H1 (cell line): ENCODE data around the gene LDLRAD4. TPM values are rescaled to one million over a fixed set of nuclear protein-coding genes. Genes with fewer than 3 reads are reported as not detected.

Experiments
- CTCF ChIA-PET: fragments of 300-600 bp; sonication (Branson Sonifier 250); formaldehyde crosslinking; loops from one replicate; lab custom pipeline; 2021; ENCODE audit not compliant: partially characterized antibody; lab: Charles Lee
- POLR2A ChIA-PET: fragments of 300-600 bp; sonication (Branson Sonifier 250); formaldehyde crosslinking; loops from one replicate; lab custom pipeline; 2021; ENCODE audit warnings: inconsistent platforms; ENCODE audit not compliant: partially characterized antibody; lab: Charles Lee
- DNase-seq, 2 experiments: peaks; one replicate each; pipeline versions ENCODE4 v3.0.0 to v3.0.0-alpha.2; 2010 to 2022; ENCODE audit warnings: low spot score in 2 of 2, low read depth in 1 of 2, mixed read lengths in 1 of 2
- FAIRE-seq: peaks from 2 replicates; lab custom pipeline; 2011; peaks lifted over from hg19 to GRCh38; lab: Jason Lieb, UNC
- H2AFZ ChIP-seq: 2 replicates; pipeline ENCODE4 v1.8.1; 2012; ENCODE audit warnings: low read length, inconsistent platforms
- H2AK5ac ChIP-seq: 2 replicates; pipeline ENCODE4 v1.6.1; 2013; ENCODE audit warnings: low read depth, low read length
- H2BK120ac ChIP-seq: replicated peaks from 2 replicates; pipeline ENCODE3; 2013; ENCODE audit warnings: low read depth, low read length, inconsistent platforms
- H2BK12ac ChIP-seq: 2 replicates; pipeline ENCODE4 v1.6.1; 2013; ENCODE audit warnings: low read depth, low read length
- H2BK15ac ChIP-seq: 2 replicates; pipeline ENCODE4 v1.6.1; 2013; ENCODE audit warnings: low read length
- H2BK20ac ChIP-seq: 2 replicates; pipeline ENCODE4 v1.6.1; 2013; ENCODE audit warnings: low read length
- H2BK5ac ChIP-seq: 2 replicates; pipeline ENCODE4 v1.6.1; 2013; ENCODE audit warnings: low read depth, low read length
- H3K14ac ChIP-seq: 2 replicates; pipeline ENCODE4 v1.6.1; 2013; ENCODE audit warnings: inconsistent platforms; ENCODE audit not compliant: insufficient read length
- H3K18ac ChIP-seq: 2 replicates; pipeline ENCODE4 v1.6.1; 2013; ENCODE audit warnings: low read length; ENCODE audit errors: extremely low read depth
- H3K23ac ChIP-seq: 2 replicates; pipeline ENCODE4 v1.6.1; 2013; ENCODE audit warnings: inconsistent platforms; ENCODE audit not compliant: insufficient read length
- H3K23me2 ChIP-seq: 2 replicates; pipeline ENCODE4 v1.6.1; 2013; ENCODE audit warnings: low read depth, low read length
- H3K27ac ChIP-seq: 2 replicates; pipeline ENCODE4 v1.6.1; 2011; ENCODE audit warnings: low read depth, low read length, inconsistent platforms
- H3K27me3 ChIP-seq, 4 experiments: replicated peaks in 1 of 4; 1 replicate in 1 of 4; 2 replicates in 3 of 4; pipeline versions ENCODE4 v1.6.1 to v1.8.1; 2011 to 2013; ENCODE audit warnings: low read length in 3 of 4, mild to moderate bottlenecking in 3 of 4, inconsistent platforms in 2 of 4, mixed read lengths in 2 of 4, moderate library complexity in 1 of 4; ENCODE audit not compliant: control insufficient read depth in 3 of 4, insufficient read depth in 3 of 4; ENCODE audit errors: extremely low read depth in 1 of 4
- H3K36me3 ChIP-seq, 4 experiments: 2 replicates each; pipeline versions ENCODE4 v1.6.1 to v1.8.1; 2011 to 2013; ENCODE audit warnings: mild to moderate bottlenecking in 4 of 4, low read length in 3 of 4, moderate library complexity in 2 of 4, control low read depth in 1 of 4, inconsistent platforms in 1 of 4; ENCODE audit not compliant: insufficient read depth in 4 of 4, control insufficient read depth in 2 of 4
- H3K4ac ChIP-seq: replicated peaks from 2 replicates; pipeline ENCODE3; 2013; ENCODE audit warnings: low read length, low read depth, mixed read lengths, inconsistent platforms; ENCODE audit not compliant: insufficient read length
- H3K4me1 ChIP-seq, 4 experiments: replicated peaks in 1 of 4; 1 replicate in 1 of 4; 2 replicates in 3 of 4; pipeline versions ENCODE4 v1.6.1 to v1.8.1; 2011 to 2013; ENCODE audit warnings: low read length in 3 of 4, inconsistent platforms in 2 of 4, mixed read lengths in 1 of 4; ENCODE audit not compliant: insufficient read depth in 4 of 4, control insufficient read depth in 3 of 4
- H3K4me2 ChIP-seq, 2 experiments: 2 replicates each; pipeline versions ENCODE4 v1.6.1 to v1.8.1; 2011 to 2013; ENCODE audit warnings: low read depth in 2 of 2, low read length in 2 of 2, control low read depth in 1 of 2, inconsistent platforms in 1 of 2, mild to moderate bottlenecking in 1 of 2; ENCODE audit not compliant: insufficient read depth in 1 of 2
- H3K4me3 ChIP-seq, 4 experiments: fragments of 200-600, 300-600 bp in 1 of 4; sonication (generic), shearing (Covaris generic), sonication (Bioruptor Twin) in 1 of 4; 2 replicates each; pipeline versions ENCODE4 v1.5.1 to v1.8.1; 2011 to 2016; ENCODE audit warnings: low read length in 4 of 4, low read depth in 3 of 4, control low read depth in 2 of 4, inconsistent platforms in 2 of 4, mild to moderate bottlenecking in 2 of 4, mixed read lengths in 1 of 4, moderate library complexity in 1 of 4; ENCODE audit not compliant: insufficient read depth in 2 of 4; ENCODE audit errors: extremely low read depth in 1 of 4
- H3K56ac ChIP-seq: replicated peaks from 2 replicates; pipeline ENCODE3; 2013; ENCODE audit warnings: low read depth, mild to moderate bottlenecking, mixed read lengths, low read length, inconsistent platforms; ENCODE audit not compliant: insufficient read length
- H3K79me1 ChIP-seq: 2 replicates; pipeline ENCODE4 v1.6.1; 2013; ENCODE audit warnings: low read depth, low read length, control low read depth
- H3K79me2 ChIP-seq, 2 experiments: 2 replicates each; pipeline versions ENCODE4 v1.6.1 to v1.8.1; 2012 to 2013; ENCODE audit warnings: low read length in 2 of 2, mild to moderate bottlenecking in 2 of 2, inconsistent platforms in 1 of 2; ENCODE audit not compliant: insufficient read depth in 2 of 2, control insufficient read depth in 1 of 2
- H3K9ac ChIP-seq, 4 experiments: replicated peaks in 1 of 4; 1 replicate in 1 of 4; 2 replicates in 3 of 4; pipeline versions ENCODE4 v1.6.1 to v1.8.1; 2011 to 2013; ENCODE audit warnings: low read depth in 3 of 4, low read length in 3 of 4, control low read depth in 2 of 4, mild to moderate bottlenecking in 2 of 4, moderate library complexity in 2 of 4, inconsistent platforms in 1 of 4; ENCODE audit errors: extremely low read depth in 1 of 4
- H3K9me3 ChIP-seq, 2 experiments: 2 replicates each; pipeline versions ENCODE4 v1.6.1 to v1.8.1; 2012 to 2013; ENCODE audit warnings: mild to moderate bottlenecking in 2 of 2, moderate library complexity in 2 of 2, control low read depth in 1 of 2, inconsistent platforms in 1 of 2, low read depth in 1 of 2, low read length in 1 of 2, mixed read lengths in 1 of 2; ENCODE audit not compliant: insufficient read depth in 2 of 2
- H4K20me1 ChIP-seq, 2 experiments: replicated peaks in 1 of 2; 2 replicates each; pipeline versions ENCODE3 to v1.8.1; 2011 to 2013; ENCODE audit warnings: inconsistent platforms in 2 of 2, low read length in 2 of 2, mild to moderate bottlenecking in 1 of 2; ENCODE audit not compliant: insufficient read depth in 2 of 2, control insufficient read depth in 1 of 2
- H4K5ac ChIP-seq: 2 replicates; pipeline ENCODE4 v1.6.1; 2013; ENCODE audit warnings: low read length, low read depth, mixed read lengths, inconsistent platforms; ENCODE audit not compliant: insufficient read length
- H4K8ac ChIP-seq: 2 replicates; pipeline ENCODE4 v1.8.0; 2013; ENCODE audit warnings: mild to moderate bottlenecking, moderate library complexity, low read length, inconsistent platforms; ENCODE audit not compliant: insufficient read depth; ENCODE audit errors: extremely low read depth
- H4K91ac ChIP-seq: replicated peaks from 2 replicates; pipeline ENCODE3; 2013; ENCODE audit warnings: low read length, mixed read lengths, inconsistent platforms; ENCODE audit not compliant: insufficient read length
- ASH2L ChIP-seq: fragments of 200-600, 300-600 bp; sonication (generic); IDR thresholded peaks from one replicate; pipeline ENCODE4 v1.7.1; 2017; ENCODE audit warnings: low read length
- BACH1 ChIP-seq: IDR thresholded peaks from 2 replicates; pipeline ENCODE4 v1.6.1; 2012; ENCODE audit warnings: low read length, improper control_type of control experiment
- BCL11A ChIP-seq, 2 experiments: IDR thresholded peaks; one replicate each; pipeline ENCODE4 v1.6.1; 2011; ENCODE audit warnings: low read depth in 2 of 2, low read length in 2 of 2, mild to moderate bottlenecking in 2 of 2
- CHD2 ChIP-seq: IDR thresholded peaks from 2 replicates; pipeline ENCODE4 v1.6.1; 2012; ENCODE audit warnings: low read length, improper control_type of control experiment
- EZH2 ChIP-seq: fragments of 200-600 bp; sonication (generic); IDR thresholded peaks from 2 replicates; pipeline ENCODE4 v1.7.1; 2012; ENCODE audit warnings: low read depth, mild to moderate bottlenecking, moderate library complexity, low read length, inconsistent platforms; ENCODE audit not compliant: severe bottlenecking
- GABPA ChIP-seq: IDR thresholded peaks from 2 replicates; pipeline ENCODE4 v1.6.1; 2011; ENCODE audit warnings: mild to moderate bottlenecking, low read length, moderate library complexity, borderline replicate concordance; ENCODE audit not compliant: insufficient read depth
- POLR2A ChIP-seq, 2 experiments: IDR thresholded peaks; 1 replicate in 1 of 2; 2 replicates in 1 of 2; pipeline ENCODE4 v1.6.1; 2011; ENCODE audit warnings: low read depth in 2 of 2, low read length in 2 of 2, mild to moderate bottlenecking in 2 of 2; ENCODE audit errors: control extremely low read depth in 1 of 2
- POU5F1 ChIP-seq: IDR thresholded peaks from 2 replicates; pipeline ENCODE4 v1.6.1; 2011; ENCODE audit warnings: low read depth, mild to moderate bottlenecking, low read length, moderate library complexity
- RAD21 ChIP-seq, 2 experiments: IDR thresholded peaks in 1 of 2; conservative IDR thresholded peaks in 1 of 2; 2 replicates each; pipeline ENCODE4 v1.6.1; 2011; ENCODE audit warnings: low read depth in 2 of 2, low read length in 2 of 2, improper control_type of control experiment in 1 of 2, inconsistent platforms in 1 of 2, mild to moderate bottlenecking in 1 of 2, moderate library complexity in 1 of 2
- RFX5 ChIP-seq: IDR thresholded peaks from 2 replicates; pipeline ENCODE4 v1.6.1; 2011; ENCODE audit warnings: low read depth, low read length, improper control_type of control experiment, borderline replicate concordance
- SUZ12 ChIP-seq: fragments of 200-600 bp; sonication (generic); IDR thresholded peaks from 2 replicates; pipeline ENCODE4 v1.6.1; 2012; ENCODE audit warnings: mild to moderate bottlenecking, inconsistent platforms, low read length, moderate library complexity, mixed read lengths
- TBP ChIP-seq: IDR thresholded peaks from 2 replicates; pipeline ENCODE4 v1.6.1; 2011; ENCODE audit warnings: low read depth, low read length, improper control_type of control experiment
- WGBS, 2 experiments: shearing (Covaris generic) in 1 of 2; methylation state at CpG; one replicate each; pipeline versions ENCODE4 v1.1.6 to v1.1.7; 2013 to 2015; ENCODE audit warnings: low lambda C conversion rate in 2 of 2, mixed read lengths in 2 of 2, inconsistent platforms in 1 of 2, low coverage in 1 of 2, missing lambda C conversion rate in 1 of 2; ENCODE audit not compliant: insufficient replicate concordance in 2 of 2, insufficient coverage in 1 of 2, insufficient read length in 1 of 2; ENCODE audit errors: extremely low coverage in 1 of 2, missing lambda C conversion rate in 1 of 2; 5-methylcytosine and 5-hydroxymethylcytosine counted together
- polyA plus RNA-seq, 7 experiments: library from polyadenylated mRNA; depleted of rRNA in 3 of 7; stranded (reverse) in 5 of 7; unstranded in 2 of 7; fragments of >200 nt in 5 of 7; fragments of 200-250 nt in 2 of 7; gene quantifications; 1 replicate in 5 of 7; 2 replicates in 1 of 7; 4 replicates in 1 of 7; pipeline versions ENCODE4 v1.2.1 to v1.2.3, GENCODE V29; 2011 to 2013; ENCODE audit warnings: missing spikeins in 2 of 7, mixed read lengths in 2 of 7
- total RNA-seq: library from RNA; stranded (reverse); fragmentation: NEBNext Ultra II Directional; extraction: Animal tissue kit (Norgen Biotek cat#: 25700); gene quantifications from 2 replicates; pipeline ENCODE4 v1.2.1, GENCODE V29; 2021
- TF ChIP-seq, protein P1 (sequence below): IDR thresholded peaks from 2 replicates; pipeline ENCODE4 v1.6.1; 2011; ENCODE audit warnings: low read depth, mild to moderate bottlenecking, low read length; ENCODE audit not compliant: insufficient read depth

LDLRAD4 gene
- total and polyA plus RNA-seq, 2 of the 8 experiments (the other 6 are each of a cell fraction or from before 2014, with no cell fraction given): 0.77 to 1.4 TPM

DNA sequence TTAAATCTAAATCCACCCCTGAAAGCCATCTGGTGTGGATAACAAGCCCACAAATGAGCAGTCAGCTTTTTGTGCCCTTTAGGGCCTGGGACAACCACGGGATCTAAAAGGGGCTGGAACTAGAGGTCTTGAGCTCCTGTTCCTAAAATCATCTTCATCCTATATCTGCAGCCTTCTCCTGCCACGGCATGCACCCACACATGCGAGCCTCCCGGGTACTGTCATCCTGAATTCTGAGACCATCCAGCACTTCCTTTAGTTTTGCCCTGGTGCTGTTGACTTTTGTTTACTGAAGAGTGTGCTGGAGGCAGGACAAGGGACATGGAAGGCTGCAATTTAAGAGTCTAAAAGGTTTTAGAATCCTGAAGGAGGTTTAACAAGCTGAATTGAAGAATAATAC is 324.6 kb downstream of the LDLRAD4 start:
- H3K14ac ChIP-seq: no peak overlapping the region
- FAIRE-seq: no peak
- no peak overlapping the region for H3K56ac ChIP-seq
- no peak overlapping the region for H3K9ac ChIP-seq
- no peak overlapping the region for H2BK20ac ChIP-seq
- H3K9me3 ChIP-seq: peaks cover 0 to under 1% of the 10 kb centered on the region in 2 experiments; a peak in 1 of 4 replicates
- no peak overlapping the region for H2AK5ac ChIP-seq
- no peak overlapping the region for H2BK15ac ChIP-seq
- DNase-seq: no peak
- H3K4me3 ChIP-seq: no peak overlapping the region
- H3K27ac ChIP-seq: no peak overlapping the region
- no peaks in the 10 kb centered on the region; a peak in 1 of 7 replicates for H3K27me3 ChIP-seq
- H4K8ac ChIP-seq: no peak overlapping the region
- no peaks in the 10 kb centered on the region for H3K36me3 ChIP-seq
- no peaks in the 10 kb centered on the region for H3K23me2 ChIP-seq
- CTCF ChIA-PET: interaction anchor here (0.9 kb wide), 1 partner anchor 12 kb away, joined by 3 read pairs; no protein-coding TSS in a partner anchor
- H4K91ac ChIP-seq: no peak overlapping the region
- H3K79me1 ChIP-seq: no peaks in the 10 kb centered on the region
- no peak overlapping the region for H3K4ac ChIP-seq
- no peak overlapping the region for H3K18ac ChIP-seq
- H3K4me1 ChIP-seq: no peaks in the 10 kb centered on the region
- no peaks in the 10 kb centered on the region for H4K20me1 ChIP-seq
- no peak overlapping the region for H2AFZ ChIP-seq
- TF ChIP-seq POU5F1: no peak
- no peak for TF ChIP-seq RAD21 (IDR thresholded peaks at IDR 0.05 in 1 of 2, conservative IDR thresholded peaks at IDR 0.05 in 1 of 2; ENCODE audit: low read depth in 2 of 2, low read length in 2 of 2)
- no peak for TF ChIP-seq BACH1
- no peak for TF ChIP-seq CHD2
- TF ChIP-seq TBP: no peak
- TF ChIP-seq, protein P1, sequence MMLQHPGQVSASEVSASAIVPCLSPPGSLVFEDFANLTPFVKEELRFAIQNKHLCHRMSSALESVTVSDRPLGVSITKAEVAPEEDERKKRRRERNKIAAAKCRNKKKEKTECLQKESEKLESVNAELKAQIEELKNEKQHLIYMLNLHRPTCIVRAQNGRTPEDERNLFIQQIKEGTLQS: no peak
- no peak for TF ChIP-seq EZH2
- no peak for TF ChIP-seq RFX5
- no peak for TF ChIP-seq ASH2L
- no peak for TF ChIP-seq BCL11A (IDR thresholded peaks at IDR 0.05; ENCODE audit: low read depth in 2 of 2, low read length in 2 of 2)
- TF ChIP-seq POLR2A (IDR thresholded peaks at IDR 0.05; ENCODE audit: control extremely low read depth in 1 of 2, low read depth in 2 of 2, low read length in 2 of 2): no peak
- TF ChIP-seq SUZ12: no peak
- no peak for TF ChIP-seq GABPA
- H3K79me2 ChIP-seq: no peaks in the 10 kb centered on the region
- 94% methylated on average over 4 of the region's 4 CpGs; no CpG with 5 or more reads in 1 of the 2 experiments for WGBS, 2 experiments
- H2BK12ac ChIP-seq: no peak overlapping the region
- no peak overlapping the region for H3K23ac ChIP-seq
- no peak overlapping the region for H3K4me2 ChIP-seq
- POLR2A ChIA-PET: no interaction called here
- no peak overlapping the region for H4K5ac ChIP-seq
- no peak overlapping the region for H2BK120ac ChIP-seq
- H2BK5ac ChIP-seq: no peak overlapping the region
